Testis (tissue), 2 donors: ENCODE measurements around the gene C20orf141.

Experiments used
- CTCF ChIP-seq, 3 experiments: fragments of 450-650 bp in 2 of 3; fragments of 200-600 bp in 1 of 3; sonication (generic) in 1 of 3; IDR thresholded peaks; one replicate each; pipeline ENCODE4 v1.5.1; 2016 to 2019; ENCODE audit warnings: antibody characterized with exemption in 3 of 3, mild to moderate bottlenecking in 2 of 3, moderate library complexity in 1 of 3
- POLR2A ChIP-seq: fragments of 450-650 bp; IDR thresholded peaks from one replicate; pipeline ENCODE4 v1.6.1; 2017; ENCODE audit warnings: antibody characterized with exemption, mild to moderate bottlenecking, moderate library complexity

GRCh38 chr20:2799271-2799670, 15.5 kb upstream of the C20orf141 start:
- no peak for TF ChIP-seq CTCF (IDR thresholded peaks at IDR 0.05)
- TF ChIP-seq POLR2A = no peak
